IMR-90 (cell line): ENCODE measurements around the gene IL18R1. TPM values are rescaled to one million over a fixed set of nuclear protein-coding genes. Genes with fewer than 3 reads are reported as not detected.

Experiments
- ATAC-seq: fragments of 200-7000 bp; cut with Tn5 transposase; 2 replicates; pipeline ENCODE4 v1.9.1; 2020; ENCODE audit warnings: low read depth, mild to moderate bottlenecking, moderate library complexity
- BruUV-seq: library from RNA; stranded (reverse); fragments of 400-500 nt; replicated peaks from 2 replicates; lab custom pipeline; 2021; lab: Mats Ljungman, UMichigan
- CTCF ChIA-PET: fragments of 300-600 bp; formaldehyde crosslinking; extraction: SDS; loops from one replicate; lab custom pipeline; 2021; ENCODE audit warnings: antibody characterized with exemption; lab: Yijun Ruan, JAX
- POLR2A ChIA-PET: fragments of 300-600 bp; sonication (Branson Sonifier 250); formaldehyde crosslinking; loops from one replicate; lab custom pipeline; 2022; ENCODE audit warnings: antibody characterized with exemption; ENCODE audit not compliant: unreplicated experiment; lab: Charles Lee
- DNase-seq: peaks from one replicate; pipeline ENCODE4 v3.0.0; 2013
- H2AFZ ChIP-seq: replicated peaks from 2 replicates; pipeline ENCODE3; 2013; ENCODE audit warnings: low read length, mild to moderate bottlenecking; ENCODE audit not compliant: poor library complexity
- H2AK5ac ChIP-seq: 2 replicates; pipeline ENCODE4 v1.6.1; 2013; ENCODE audit warnings: low read depth, low read length, inconsistent platforms
- H2AK9ac ChIP-seq: replicated peaks from 2 replicates; pipeline ENCODE3; 2013; ENCODE audit warnings: mild to moderate bottlenecking, low read depth, low read length, moderate library complexity; ENCODE audit not compliant: poor library complexity
- H2BK120ac ChIP-seq: 2 replicates; pipeline ENCODE4 v1.6.1; 2013; ENCODE audit warnings: low read depth, low read length, inconsistent platforms
- H2BK15ac ChIP-seq: 3 replicates; pipeline ENCODE4 v1.6.1; 2013; ENCODE audit warnings: low read depth, low read length, inconsistent platforms
- H2BK20ac ChIP-seq: 2 replicates; pipeline ENCODE4 v1.6.1; 2013; ENCODE audit warnings: low read depth, mild to moderate bottlenecking, inconsistent platforms, low read length, moderate library complexity
- H2BK5ac ChIP-seq: 2 replicates; pipeline ENCODE4 v1.6.1; 2013; ENCODE audit warnings: mild to moderate bottlenecking, low read depth, low read length, inconsistent platforms; ENCODE audit not compliant: poor library complexity, severe bottlenecking
- H3K14ac ChIP-seq: replicated peaks from 2 replicates; pipeline ENCODE4 v1.6.1; 2013; ENCODE audit warnings: low read depth, low read length, inconsistent platforms
- H3K18ac ChIP-seq: 2 replicates; pipeline ENCODE4 v1.6.1; 2013; ENCODE audit warnings: low read depth, low read length, control low read depth
- H3K23ac ChIP-seq: 2 replicates; pipeline ENCODE4 v1.6.1; 2013; ENCODE audit warnings: low read depth, low read length, inconsistent platforms
- H3K27ac ChIP-seq: 2 replicates; pipeline ENCODE4 v1.5.1; 2013; ENCODE audit warnings: mild to moderate bottlenecking, control low read depth, low read length; ENCODE audit not compliant: insufficient read depth
- H3K27me3 ChIP-seq: 2 replicates; pipeline ENCODE4 v1.6.1; 2013; ENCODE audit warnings: low read length; ENCODE audit not compliant: control insufficient read depth, insufficient read depth
- H3K36me3 ChIP-seq: 2 replicates; pipeline ENCODE4 v1.6.1; 2013; ENCODE audit warnings: low read length, mixed read lengths; ENCODE audit not compliant: control insufficient read depth, insufficient read depth
- H3K4ac ChIP-seq: 2 replicates; pipeline ENCODE4 v1.6.1; 2013; ENCODE audit warnings: low read depth, low read length, inconsistent platforms
- H3K4me1 ChIP-seq: 2 replicates; pipeline ENCODE4 v1.6.1; 2013; ENCODE audit warnings: low read length, mixed read lengths; ENCODE audit not compliant: control insufficient read depth, insufficient read depth
- H3K4me2 ChIP-seq: 2 replicates; pipeline ENCODE4 v1.6.1; 2013; ENCODE audit warnings: low read depth, mild to moderate bottlenecking, control low read depth, low read length, moderate library complexity
- H3K4me3 ChIP-seq: 2 replicates; pipeline ENCODE4 v1.5.1; 2013; ENCODE audit warnings: low read depth, mild to moderate bottlenecking, control low read depth, low read length, moderate library complexity; ENCODE audit not compliant: insufficient read depth
- H3K56ac ChIP-seq: 2 replicates; pipeline ENCODE4 v1.6.1; 2013; ENCODE audit warnings: low read length, inconsistent platforms; ENCODE audit not compliant: insufficient read depth; ENCODE audit errors: extremely low read depth
- H3K79me1 ChIP-seq, 2 experiments: 2 replicates each; pipeline ENCODE4 v1.6.1; 2013; ENCODE audit warnings: low read length in 2 of 2, inconsistent platforms in 1 of 2, low read depth in 1 of 2
- H3K9ac ChIP-seq: 2 replicates; pipeline ENCODE4 v1.6.1; 2013; ENCODE audit warnings: low read depth, low read length, control low read depth
- H3K9me1 ChIP-seq: 2 replicates; pipeline ENCODE4 v1.6.1; 2013; ENCODE audit warnings: low read length, inconsistent platforms; ENCODE audit not compliant: insufficient read depth
- H3K9me3 ChIP-seq: 2 replicates; pipeline ENCODE4 v1.6.1; 2013; ENCODE audit warnings: low read length; ENCODE audit not compliant: control insufficient read depth, insufficient read depth
- H4K20me1 ChIP-seq: 2 replicates; pipeline ENCODE4 v1.6.1; 2013; ENCODE audit warnings: low read length, inconsistent platforms; ENCODE audit not compliant: insufficient read depth
- H4K5ac ChIP-seq: 2 replicates; pipeline ENCODE4 v1.6.1; 2013; ENCODE audit warnings: mild to moderate bottlenecking, low read depth, low read length, control low read depth
- H4K8ac ChIP-seq, 2 experiments: 2 replicates each; pipeline ENCODE4 v1.6.1; 2013; ENCODE audit warnings: low read depth in 2 of 2, low read length in 2 of 2, control low read depth in 1 of 2, inconsistent platforms in 1 of 2
- H4K91ac ChIP-seq: 2 replicates; pipeline ENCODE4 v1.6.1; 2013; ENCODE audit warnings: low read depth, low read length, inconsistent platforms; ENCODE audit not compliant: insufficient read depth
- CEBPB ChIP-seq: IDR thresholded peaks from 2 replicates; pipeline ENCODE4 v1.6.1; 2012; ENCODE audit warnings: low read depth, low read length, improper control_type of control experiment
- CTCF ChIP-seq: conservative IDR thresholded peaks from 2 replicates; pipeline ENCODE4 v1.5.1; 2012; ENCODE audit warnings: mild to moderate bottlenecking, low read depth, low read length, improper control_type of control experiment
- ELK1 ChIP-seq: fragments of 150-350 bp; IDR thresholded peaks from 2 replicates; pipeline ENCODE4 v1.6.1; 2016; ENCODE audit warnings: low read depth, mild to moderate bottlenecking, low read length, moderate library complexity, borderline replicate concordance
- MXI1 ChIP-seq: IDR thresholded peaks from 2 replicates; pipeline ENCODE4 v1.6.1; 2012; ENCODE audit warnings: low read depth, mild to moderate bottlenecking, low read length, moderate library complexity, borderline replicate concordance
- RCOR1 ChIP-seq: IDR thresholded peaks from 2 replicates; pipeline ENCODE4 v1.6.1; 2012; ENCODE audit warnings: mild to moderate bottlenecking, low read length, improper control_type of control experiment; ENCODE audit not compliant: insufficient replicate concordance
- RFX5 ChIP-seq: IDR thresholded peaks from 2 replicates; pipeline ENCODE4 v1.8.0; 2012; ENCODE audit warnings: low read depth, mild to moderate bottlenecking, low read length, moderate library complexity
- USF2 ChIP-seq: fragments of 150-350 bp; IDR thresholded peaks from 2 replicates; pipeline ENCODE4 v1.6.1; 2017; ENCODE audit warnings: mild to moderate bottlenecking, antibody characterized with exemption, low read length, low read depth
- WGBS, 2 experiments: methylation state at CpG; one replicate each; pipeline versions ENCODE4 v1.1.5 to v1.1.7; 2013; ENCODE audit warnings: missing lambda C conversion rate in 2 of 2; ENCODE audit not compliant: insufficient read length in 1 of 2; ENCODE audit errors: extremely low coverage in 2 of 2; 5-methylcytosine and 5-hydroxymethylcytosine counted together
- dilution Hi-C: fragments of 300-500 bp; cut with HindIII; formaldehyde crosslinking; loops from one replicate; pipeline ENCODE4 v1.14.3; 2018; ENCODE audit warnings: low sequenced_read_pairs; ENCODE audit not compliant: unreplicated experiment
- in situ Hi-C: fragments of 300-500 bp; cut with MboI; formaldehyde crosslinking; loops from 3 replicates; pipeline ENCODE4 v1.14.3; 2019; ENCODE audit warnings: low sequenced_read_pairs, inconsistent platforms, mixed read lengths
- intact Hi-C: fragments of 100-400 bp; cut with micrococcal nuclease; formaldehyde crosslinking; loops from 2 replicates; pipeline ENCODE4 v1.10.0; 2022
- polyA plus RNA-seq, 3 experiments: library from polyadenylated mRNA; depleted of rRNA; stranded (reverse); fragments of >200 nt; gene quantifications; 2 replicates each; pipeline ENCODE4 v1.2.3, GENCODE V29; 2012; ENCODE audit warnings: low replicate concordance in 1 of 3
- total RNA-seq: library from RNA; depleted of rRNA; stranded (reverse); fragments of >200 nt; gene quantifications from 2 replicates; pipeline ENCODE4 v1.2.3, GENCODE V29; 2012

Gene IL18R1
- total and polyA plus RNA-seq, 2 of the 4 experiments (the other 2 are of a cell fraction): 0.18 to 0.24 TPM

GRCh38 chr2:102359527-102359926, 3.9 kb downstream of the IL18R1 start:
- intact Hi-C loops (loop anchor here (5.0 to 10.0 kb wide), 3 partner anchors 195 to 475 kb away; no protein-coding TSS in a partner anchor), dilution Hi-C loops (no loop called here), in situ Hi-C loops (loop anchor here (5.0 kb wide), 1 partner anchor 107 kb away; no protein-coding TSS in a partner anchor)
- Histone ChIP-seq H4K5ac (no peak overlapping the region), H3K79me1 (no peaks in the 10 kb centered on the region), H3K4me1 (peaks cover 1% of the 10 kb centered on the region; the same call in 1 of the 2 replicates), H2AK5ac (no peak overlapping the region), H3K14ac (no peak overlapping the region), H2BK20ac (no peak overlapping the region), H4K91ac (no peak overlapping the region), H2AFZ (no peak overlapping the region), H4K20me1 (no peaks in the 10 kb centered on the region), H3K27ac (no peak overlapping the region), H3K9me1 (no peaks in the 10 kb centered on the region), H3K23ac (no peak overlapping the region), H3K27me3 (no peaks in the 10 kb centered on the region), H3K4me3 (no peak overlapping the region), H3K4ac (no peak overlapping the region), H4K8ac (no peak overlapping the region), H3K9ac (no peak overlapping the region), H2BK15ac (no peak overlapping the region), H3K36me3 (no peaks in the 10 kb centered on the region), H3K9me3 (no peaks in the 10 kb centered on the region), H2BK120ac (no peak overlapping the region), H3K4me2 (no peak overlapping the region), H3K56ac (no peak overlapping the region), H2BK5ac (no peak overlapping the region), H2AK9ac (no peak overlapping the region), H3K18ac (no peak overlapping the region)
- POLR2A ChIA-PET: no interaction called here
- ATAC-seq (no peak), DNase-seq (no peak)
- CTCF ChIA-PET: no interaction called here
- no TSS peak for BruUV-seq
- TF ChIP-seq ELK1 (no peak), CEBPB (peak; percentile 39), RCOR1 (no peak), MXI1 (no peak), RFX5 (no peak), USF2 (no peak), CTCF (no peak)
- no CpG with 5 or more reads among the region's 3 CpGs for WGBS, 2 experiments
